Astrocyte (in vitro differentiated cells and primary cell): ENCODE data around the gene SLC10A2.

ENCODE experiments used
- EZH2 ChIP-seq: IDR thresholded peaks from 2 replicates; pipeline ENCODE4 v1.6.1; 2012; ENCODE audit warnings: mild to moderate bottlenecking, low read length, inconsistent platforms; ENCODE audit not compliant: insufficient read depth
- TF ChIP-seq, protein P1 (sequence below): IDR thresholded peaks from 2 replicates; pipeline ENCODE4 v1.5.1; 2011; ENCODE audit warnings: low read depth, mild to moderate bottlenecking, inconsistent platforms, low read length, moderate library complexity; ENCODE audit not compliant: insufficient read depth

DNA sequence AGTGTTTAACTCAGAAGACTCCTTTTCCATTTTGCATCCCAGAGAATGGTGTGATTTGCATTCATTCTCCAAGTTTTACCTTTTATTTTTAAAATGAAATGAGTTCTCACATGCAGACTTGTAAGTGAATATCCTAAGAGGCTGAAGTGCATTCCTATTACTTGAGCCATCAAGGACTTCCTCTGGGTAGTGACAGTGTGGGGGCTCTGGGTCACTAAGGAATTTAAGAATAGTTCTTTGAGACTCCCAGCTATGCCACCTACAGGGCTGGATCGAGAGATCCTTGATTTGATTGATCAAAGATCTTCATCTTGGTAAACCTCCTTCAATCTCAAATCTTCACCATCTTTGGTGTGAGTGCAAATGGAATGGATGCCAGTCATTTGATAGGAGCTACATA is 36.3 kb upstream of the SLC10A2 start:
- TF ChIP-seq, protein P1, sequence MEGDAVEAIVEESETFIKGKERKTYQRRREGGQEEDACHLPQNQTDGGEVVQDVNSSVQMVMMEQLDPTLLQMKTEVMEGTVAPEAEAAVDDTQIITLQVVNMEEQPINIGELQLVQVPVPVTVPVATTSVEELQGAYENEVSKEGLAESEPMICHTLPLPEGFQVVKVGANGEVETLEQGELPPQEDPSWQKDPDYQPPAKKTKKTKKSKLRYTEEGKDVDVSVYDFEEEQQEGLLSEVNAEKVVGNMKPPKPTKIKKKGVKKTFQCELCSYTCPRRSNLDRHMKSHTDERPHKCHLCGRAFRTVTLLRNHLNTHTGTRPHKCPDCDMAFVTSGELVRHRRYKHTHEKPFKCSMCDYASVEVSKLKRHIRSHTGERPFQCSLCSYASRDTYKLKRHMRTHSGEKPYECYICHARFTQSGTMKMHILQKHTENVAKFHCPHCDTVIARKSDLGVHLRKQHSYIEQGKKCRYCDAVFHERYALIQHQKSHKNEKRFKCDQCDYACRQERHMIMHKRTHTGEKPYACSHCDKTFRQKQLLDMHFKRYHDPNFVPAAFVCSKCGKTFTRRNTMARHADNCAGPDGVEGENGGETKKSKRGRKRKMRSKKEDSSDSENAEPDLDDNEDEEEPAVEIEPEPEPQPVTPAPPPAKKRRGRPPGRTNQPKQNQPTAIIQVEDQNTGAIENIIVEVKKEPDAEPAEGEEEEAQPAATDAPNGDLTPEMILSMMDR = no peak
- no peak for TF ChIP-seq EZH2
